Astrocyte (in vitro differentiated cells and primary cell): ENCODE measurements around the gene IGSF22.

Source experiments
- CTCF ChIP-seq: IDR thresholded peaks from 2 replicates; pipeline ENCODE4 v1.5.1; 2011; ENCODE audit warnings: low read depth, mild to moderate bottlenecking, inconsistent platforms, low read length, moderate library complexity; ENCODE audit not compliant: insufficient read depth
- EZH2 ChIP-seq: IDR thresholded peaks from 2 replicates; pipeline ENCODE4 v1.6.1; 2012; ENCODE audit warnings: mild to moderate bottlenecking, low read length, inconsistent platforms; ENCODE audit not compliant: insufficient read depth

- TF ChIP-seq CTCF = no peak
- no peak for TF ChIP-seq EZH2
Measured at GRCh38 chr11:18770479-18771125, 44.6 kb upstream of the IGSF22 start.
